ENCODE measurements around the gene RPN2.

DNA sequence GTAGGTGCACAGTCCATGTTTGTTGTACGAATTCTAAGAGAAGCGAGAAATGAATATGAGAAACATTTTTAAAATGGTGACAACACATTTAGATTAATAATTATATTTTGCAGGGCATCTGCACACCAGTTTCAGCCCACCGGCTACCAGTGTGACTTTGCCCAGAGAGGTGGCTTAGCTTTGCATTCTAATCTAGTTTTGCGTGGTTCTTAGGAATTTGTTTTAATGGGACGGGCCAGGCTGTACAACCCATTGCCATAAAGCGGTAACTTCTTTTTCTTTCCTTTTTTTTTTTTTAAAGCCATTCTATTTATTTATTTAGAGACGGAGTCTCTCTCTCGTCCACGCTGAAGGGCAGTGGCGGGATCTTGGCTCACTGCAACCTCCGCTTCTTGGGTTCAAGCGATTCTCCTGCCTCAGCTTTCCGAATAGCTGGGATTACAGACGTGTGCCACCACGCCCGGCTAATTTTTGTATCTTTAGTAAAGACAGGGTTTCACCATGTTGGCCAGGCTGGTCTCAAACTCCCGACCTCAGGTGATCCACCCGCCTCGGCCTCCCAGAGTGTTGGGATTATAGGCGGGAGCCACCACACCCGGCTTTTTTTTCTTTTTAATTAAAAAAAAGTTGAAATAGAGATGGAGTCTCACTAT lies 111.2 kb downstream of the RPN2 start:
- TF ChIP-seq, protein P1, sequence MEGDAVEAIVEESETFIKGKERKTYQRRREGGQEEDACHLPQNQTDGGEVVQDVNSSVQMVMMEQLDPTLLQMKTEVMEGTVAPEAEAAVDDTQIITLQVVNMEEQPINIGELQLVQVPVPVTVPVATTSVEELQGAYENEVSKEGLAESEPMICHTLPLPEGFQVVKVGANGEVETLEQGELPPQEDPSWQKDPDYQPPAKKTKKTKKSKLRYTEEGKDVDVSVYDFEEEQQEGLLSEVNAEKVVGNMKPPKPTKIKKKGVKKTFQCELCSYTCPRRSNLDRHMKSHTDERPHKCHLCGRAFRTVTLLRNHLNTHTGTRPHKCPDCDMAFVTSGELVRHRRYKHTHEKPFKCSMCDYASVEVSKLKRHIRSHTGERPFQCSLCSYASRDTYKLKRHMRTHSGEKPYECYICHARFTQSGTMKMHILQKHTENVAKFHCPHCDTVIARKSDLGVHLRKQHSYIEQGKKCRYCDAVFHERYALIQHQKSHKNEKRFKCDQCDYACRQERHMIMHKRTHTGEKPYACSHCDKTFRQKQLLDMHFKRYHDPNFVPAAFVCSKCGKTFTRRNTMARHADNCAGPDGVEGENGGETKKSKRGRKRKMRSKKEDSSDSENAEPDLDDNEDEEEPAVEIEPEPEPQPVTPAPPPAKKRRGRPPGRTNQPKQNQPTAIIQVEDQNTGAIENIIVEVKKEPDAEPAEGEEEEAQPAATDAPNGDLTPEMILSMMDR (conservative IDR thresholded peaks at IDR 0.05 in 1 of 2, IDR thresholded peaks at IDR 0.05 in 1 of 2; ENCODE audit: extremely low read depth in 1 of 2, insufficient read depth in 1 of 2, low read depth in 1 of 2, low read length in 2 of 2), result no peak
- no peak for TF ChIP-seq EZH2 (IDR thresholded peaks at IDR 0.05; ENCODE audit: borderline replicate concordance, low read length)
